Activated CD8-positive, alpha-beta T cell treated with anti-CD3 and anti-CD28 coated beads, Interleukin-2, amount 10 ng/mL, durations not matched to agents 7 days and 5 days (primary cell): ENCODE results near the gene TTYH3. TPM values are rescaled to one million over a fixed set of nuclear protein-coding genes. Genes with fewer than 3 reads are reported as not detected.
"Not testable (repeated sequence)": the region's sequence is repeated elsewhere in the genome, so short reads cannot be mapped to it uniquely, and the experiment has no call there.

ENCODE experiments used
- ATAC-seq: fragments of 150-1000 bp; cut with Tn5 transposase; one replicate; pipeline ENCODE4 v1.10.0; 2021; ENCODE audit warnings: moderate library complexity
- CTCF ChIA-PET: fragments of 350-600 bp; sonication (Branson Sonifier 250); formaldehyde crosslinking; loops from one replicate; lab custom pipeline; 2021; ENCODE audit warnings: antibody characterized with exemption; lab: Charles Lee
- POLR2A ChIA-PET: fragments of 350-600 bp; sonication (Branson Sonifier 250); formaldehyde crosslinking; loops from one replicate; lab custom pipeline; 2021; ENCODE audit warnings: antibody characterized with exemption; lab: Charles Lee
- DNase-seq: peaks from one replicate; pipeline ENCODE4 v3.0.0-alpha.2; 2020
- H3K27ac Mint-ChIP-seq: one replicate; pipeline ENCODE4 v1.8.0; 2021; ENCODE audit warnings: mild to moderate bottlenecking, mixed read lengths
- H3K27me3 Mint-ChIP-seq: one replicate; pipeline ENCODE4 v1.8.0; 2021; ENCODE audit warnings: low read depth, mixed read lengths
- H3K36me3 Mint-ChIP-seq: one replicate; pipeline ENCODE4 v1.8.0; 2021; ENCODE audit warnings: low read depth, mixed read lengths
- H3K4me1 Mint-ChIP-seq: one replicate; pipeline ENCODE4 v1.8.0; 2021; ENCODE audit warnings: low read depth, mixed read lengths
- H3K4me3 Mint-ChIP-seq: one replicate; pipeline ENCODE4 v1.8.0; 2021; ENCODE audit warnings: mild to moderate bottlenecking, mixed read lengths
- H3K9me3 Mint-ChIP-seq: one replicate; pipeline ENCODE4 v1.8.0; 2022; ENCODE audit warnings: mixed read lengths; ENCODE audit not compliant: insufficient read depth
- total RNA-seq, 2 experiments: library from RNA; stranded (reverse); gene quantifications; one replicate each; pipeline ENCODE4 v1.2.3, GENCODE V29; 2021

Gene TTYH3
- total RNA-seq, 2 experiments from 2014 or later: 37.0 to 37.7 TPM

DNA sequence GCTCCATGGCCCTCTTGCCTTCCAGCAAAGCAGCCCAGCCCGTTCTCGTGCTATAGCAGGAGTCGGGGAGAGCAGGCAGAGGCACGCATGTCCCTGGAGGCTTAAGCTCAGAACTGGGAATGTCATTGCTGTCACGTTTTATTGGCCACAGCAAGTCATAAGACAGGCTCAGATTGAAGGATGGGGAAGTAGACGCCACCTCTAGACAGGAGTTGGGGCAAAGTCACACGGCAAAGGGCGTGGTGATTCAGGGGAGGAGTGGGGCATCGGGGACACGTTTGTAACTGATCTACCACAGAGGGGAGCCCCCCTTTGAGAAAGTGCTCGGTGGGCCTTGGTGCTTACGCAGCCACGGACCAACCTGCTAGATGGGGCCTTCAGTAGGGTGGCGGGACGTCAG is 46.7 kb downstream of the TTYH3 start:
- H3K4me1 Mint-ChIP-seq, H3K4me3 Mint-ChIP-seq, CTCF ChIA-PET, H3K27ac Mint-ChIP-seq, H3K36me3 Mint-ChIP-seq, DNase-seq, POLR2A ChIA-PET, ATAC-seq, H3K9me3 Mint-ChIP-seq: not testable (repeated sequence)
- H3K27me3 Mint-ChIP-seq: peaks cover 19% of the 10 kb centered on the region

DNA sequence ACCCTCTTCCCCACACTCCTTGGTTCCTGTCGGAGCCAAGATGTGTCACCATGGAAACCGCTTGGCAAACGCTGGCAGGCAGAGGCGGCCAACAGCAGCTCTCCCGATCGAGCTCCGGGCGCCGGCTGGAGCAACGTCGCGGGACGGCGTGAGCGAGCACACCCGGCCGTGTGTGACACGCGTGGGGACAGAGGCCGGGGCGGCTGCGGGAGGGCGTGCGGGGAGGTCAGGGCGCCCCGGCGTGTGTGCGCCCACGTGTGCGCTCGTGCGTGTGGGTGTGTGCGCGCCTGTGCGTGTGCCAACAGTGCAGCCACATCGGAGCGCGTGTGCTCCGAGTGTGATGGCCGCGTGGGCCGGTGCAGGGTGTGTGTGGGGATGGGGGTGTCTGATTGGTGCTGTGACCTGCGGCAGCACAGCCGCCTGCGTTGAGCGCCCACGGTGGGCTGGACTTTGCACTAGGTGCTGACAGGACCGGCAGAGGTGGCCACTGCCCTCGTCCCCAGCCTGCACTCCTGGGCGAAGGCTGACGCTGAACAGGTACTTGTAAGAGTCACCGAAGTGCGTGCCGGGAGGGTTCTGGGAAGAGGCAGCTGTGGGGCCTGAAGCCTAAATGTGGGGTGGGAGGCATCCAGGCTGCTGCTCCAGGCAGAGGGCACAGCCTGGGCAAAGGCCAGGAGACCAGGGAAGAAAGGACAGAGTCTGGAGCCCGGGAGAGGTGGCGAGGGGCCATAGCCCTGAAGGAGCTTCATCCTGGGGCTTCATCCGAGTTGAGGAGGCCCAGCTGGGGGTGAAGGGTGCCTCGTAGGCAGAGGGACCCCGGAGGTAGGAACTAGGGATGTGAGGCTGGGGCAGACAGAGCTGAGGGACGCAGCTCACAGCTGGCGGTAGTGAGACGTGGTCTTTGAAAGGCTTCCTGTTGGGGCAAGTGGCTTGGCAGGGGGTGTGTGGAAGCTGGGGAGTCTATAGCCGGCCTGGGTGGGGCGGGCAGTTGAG is 47.6 kb downstream of the TTYH3 start:
- CTCF ChIA-PET: interaction anchor here (1.4 to 3.5 kb wide), 3 partner anchors 8 to 227 kb away, joined by 3 to 31 read pairs (median 8); no protein-coding TSS in a partner anchor
- ATAC-seq: peak; percentile 31

DNA sequence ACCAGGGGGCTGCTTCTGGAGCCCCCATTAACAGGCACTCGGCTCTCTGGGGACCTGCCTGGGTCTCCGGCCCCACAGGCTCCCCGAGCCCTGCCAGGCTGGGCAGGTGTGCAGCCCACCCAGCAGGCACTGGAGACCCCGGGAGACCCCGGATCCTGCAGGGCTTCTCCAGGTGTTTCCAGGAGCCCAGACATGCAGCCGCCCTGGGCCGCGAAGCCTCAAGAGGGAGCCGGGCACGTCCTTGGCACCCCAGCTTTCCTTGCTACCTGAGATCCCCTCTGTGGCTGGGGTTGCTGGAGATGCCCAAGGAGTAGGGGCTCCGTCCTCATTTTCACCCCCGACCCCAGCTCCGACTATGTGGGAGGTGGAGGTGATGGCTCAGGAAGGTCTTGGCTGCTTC is 48.5 kb downstream of the TTYH3 start:
- no peak overlapping the region for H3K4me3 Mint-ChIP-seq
- POLR2A ChIA-PET: no interaction called here
- ATAC-seq: no peak

More for the DNA sequence above, 47.6 kb downstream of the TTYH3 start:
- DNase-seq, H3K9me3 Mint-ChIP-seq, H3K4me1 Mint-ChIP-seq, H3K36me3 Mint-ChIP-seq, H3K27ac Mint-ChIP-seq, H3K4me3 Mint-ChIP-seq, POLR2A ChIA-PET: not testable (repeated sequence)
- H3K27me3 Mint-ChIP-seq: peaks cover 12% of the 10 kb centered on the region

DNA sequence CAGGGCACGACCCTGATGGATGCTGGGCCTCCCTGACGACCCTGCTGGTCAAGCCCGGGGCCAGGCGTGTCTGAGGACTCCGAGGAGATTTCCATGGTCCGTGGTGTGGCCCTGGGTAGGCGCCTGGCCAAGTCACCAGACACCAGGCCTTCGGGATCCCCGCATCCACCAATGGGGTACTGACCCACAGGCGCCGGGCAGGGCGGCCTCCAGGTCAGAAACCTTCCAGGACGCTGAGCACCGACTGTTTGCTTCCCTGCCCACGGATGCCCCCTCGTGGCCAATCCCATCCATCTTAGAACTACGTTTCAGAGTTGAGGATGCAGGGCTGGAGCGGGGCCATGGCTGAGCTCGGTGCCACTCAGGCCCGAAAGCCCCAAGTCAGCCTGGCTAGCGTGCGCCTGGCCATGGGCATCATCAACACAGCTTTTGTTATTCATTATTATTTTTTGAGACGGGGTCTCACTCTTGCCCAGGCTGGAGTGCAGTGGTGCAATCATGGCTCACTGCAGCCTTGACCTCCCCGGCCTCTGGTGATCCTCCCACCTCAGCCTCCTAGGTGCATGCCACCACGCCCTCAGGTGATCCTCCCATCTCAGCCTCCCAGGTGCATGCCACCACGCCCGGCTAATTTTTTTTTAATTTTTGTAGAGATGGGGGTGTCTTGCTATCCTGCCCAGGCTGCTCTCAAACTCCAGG is 49.2 kb downstream of the TTYH3 start:
- Mint-ChIP-seq H3K9me3 (no peaks in the 10 kb centered on the region), H3K27me3 (peaks cover 12% of the 10 kb centered on the region), H3K4me3 (no peak overlapping the region), H3K27ac (no peak overlapping the region), H3K36me3 (no peaks in the 10 kb centered on the region), H3K4me1 (peaks cover 2% of the 10 kb centered on the region)
- DNase-seq: peak; percentile 68
- CTCF ChIA-PET: interaction anchor here (0.6 to 3.5 kb wide), 5 partner anchors 9 to 153 kb away, joined by 3 to 31 read pairs (median 7); no protein-coding TSS in a partner anchor
- ATAC-seq: peak; percentile 41
- POLR2A ChIA-PET: no interaction called here

More for the DNA sequence above, 48.5 kb downstream of the TTYH3 start:
- no peaks in the 10 kb centered on the region for H3K36me3 Mint-ChIP-seq
- no peak overlapping the region for H3K27ac Mint-ChIP-seq
- CTCF ChIA-PET: interaction anchor here (1.4 to 3.5 kb wide), 4 partner anchors 9 to 228 kb away, joined by 3 to 31 read pairs (median 6); no protein-coding TSS in a partner anchor
- peaks cover 2% of the 10 kb centered on the region for H3K4me1 Mint-ChIP-seq
- peaks cover 11% of the 10 kb centered on the region for H3K27me3 Mint-ChIP-seq
- H3K9me3 Mint-ChIP-seq: no peaks in the 10 kb centered on the region
- DNase-seq: no peak

DNA sequence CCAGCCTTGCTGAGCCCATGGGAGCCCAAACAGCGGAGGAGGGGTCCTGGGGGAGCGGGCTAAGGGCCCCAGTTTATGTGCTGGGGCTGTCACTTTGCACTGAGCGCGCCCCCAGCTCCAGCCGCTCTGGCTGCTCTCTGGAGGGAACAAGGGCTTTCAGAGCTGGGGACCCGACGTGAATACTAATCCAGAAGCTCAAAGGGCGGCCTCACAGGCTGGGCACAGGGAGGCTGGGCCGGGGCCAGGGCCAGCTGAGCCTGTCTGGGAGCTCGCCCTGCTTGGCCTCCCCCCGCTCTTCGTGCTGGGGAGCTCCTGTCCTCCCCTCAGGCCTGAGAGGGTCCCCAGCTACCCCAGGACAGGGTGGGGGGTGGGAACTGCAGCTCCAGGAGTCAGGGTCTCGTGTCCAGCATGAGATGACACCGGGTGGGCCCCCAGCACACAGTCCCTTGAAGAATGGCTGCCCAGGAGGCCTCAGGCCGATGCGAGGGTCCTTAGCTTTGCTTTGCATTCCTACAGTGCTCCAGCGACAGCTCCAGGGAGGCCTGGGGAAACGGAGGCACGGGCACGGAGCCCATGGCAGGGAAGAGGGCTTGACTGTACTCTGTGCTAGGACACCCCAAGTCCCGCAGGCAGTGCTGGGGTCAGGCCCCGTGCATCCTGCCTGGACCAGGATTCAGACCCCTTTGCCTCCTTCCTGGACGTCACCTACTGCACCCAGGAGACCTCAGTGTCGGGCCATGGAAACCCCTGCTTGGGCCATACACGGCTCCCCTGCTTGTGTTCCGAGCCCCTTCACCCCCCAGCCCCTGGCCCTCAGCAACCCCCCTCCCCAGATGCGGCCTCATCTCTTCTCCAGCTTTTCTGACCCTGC is 50.4 kb downstream of the TTYH3 start:
- no peak overlapping the region for H3K27ac Mint-ChIP-seq
- peaks cover 17% of the 10 kb centered on the region for H3K27me3 Mint-ChIP-seq
- H3K4me3 Mint-ChIP-seq: no peak overlapping the region
- CTCF ChIA-PET: interaction anchor here (0.9 to 3.5 kb wide), 3 partner anchors 8 to 28 kb away, joined by 5 to 31 read pairs (median 7); no protein-coding TSS in a partner anchor
- DNase-seq (no peak), ATAC-seq (no peak)
- POLR2A ChIA-PET: interaction anchor here (0.5 to 1.0 kb wide), 3 partner anchors 11 to 427 kb away, joined by 3 to 5 read pairs (median 3); no protein-coding TSS in a partner anchor
- H3K36me3 Mint-ChIP-seq: no peaks in the 10 kb centered on the region
- peaks cover 2% of the 10 kb centered on the region for H3K4me1 Mint-ChIP-seq
- no peaks in the 10 kb centered on the region for H3K9me3 Mint-ChIP-seq

DNA sequence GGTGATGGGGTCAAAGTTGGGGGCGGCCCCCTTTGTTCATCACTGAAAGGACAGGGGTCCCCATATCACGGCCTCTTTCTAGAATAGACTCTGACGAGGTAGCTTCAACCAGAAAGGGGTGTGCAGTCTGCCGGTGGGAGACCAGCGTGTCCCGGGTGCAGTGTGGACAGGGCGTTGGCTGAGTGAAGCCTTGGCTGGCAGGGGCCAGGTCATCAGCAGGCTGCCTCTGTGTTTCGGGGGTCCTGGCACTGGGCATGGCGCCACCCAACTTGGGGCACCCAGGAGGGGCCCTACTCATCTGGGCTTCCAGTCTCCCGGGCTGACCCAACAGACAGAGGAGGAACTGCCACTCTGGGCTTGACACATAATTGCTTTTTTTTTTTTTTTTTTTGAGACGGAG is 52.7 kb downstream of the TTYH3 start:
- no peaks in the 10 kb centered on the region for H3K9me3 Mint-ChIP-seq
- ChIA-PET POLR2A (no interaction called here), CTCF (interaction anchor here (1.0 kb wide), 1 partner anchor 216 kb away, joined by 3 read pairs; no protein-coding TSS in a partner anchor)
- ATAC-seq (no peak), DNase-seq (no peak)
- H3K4me1 Mint-ChIP-seq: peaks cover 12% of the 10 kb centered on the region
- H3K36me3 Mint-ChIP-seq: no peaks in the 10 kb centered on the region
- H3K27ac Mint-ChIP-seq: no peak overlapping the region
- H3K4me3 Mint-ChIP-seq: no peak overlapping the region
- H3K27me3 Mint-ChIP-seq: peaks cover 29% of the 10 kb centered on the region

DNA sequence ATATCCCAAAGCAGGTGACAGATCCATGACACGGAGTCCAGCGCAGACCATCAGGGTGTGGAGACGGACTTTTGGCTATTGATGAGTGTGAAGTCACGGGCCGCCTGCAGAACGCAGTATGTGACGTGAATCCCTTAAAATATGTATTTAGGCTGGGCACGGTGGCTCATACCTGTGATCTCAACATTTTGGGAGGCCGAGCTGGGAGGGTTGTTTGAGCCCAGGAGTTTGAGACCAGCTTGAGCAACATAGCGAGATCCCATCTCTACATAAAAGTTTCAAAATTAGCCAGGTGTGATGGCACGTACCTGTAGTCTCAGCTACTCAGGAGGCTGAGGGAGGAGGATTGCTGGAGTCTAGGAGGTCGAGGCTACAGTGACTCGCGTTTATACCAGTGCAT is 54.3 kb downstream of the TTYH3 start:
- ATAC-seq (no peak), DNase-seq (no peak)
- H3K9me3 Mint-ChIP-seq: no peaks in the 10 kb centered on the region
- peaks cover 22% of the 10 kb centered on the region for H3K4me1 Mint-ChIP-seq
- H3K4me3 Mint-ChIP-seq: no peak overlapping the region
- ChIA-PET CTCF (interaction anchor here (1.6 kb wide), 1 partner anchor 24 kb away, joined by 8 read pairs; no protein-coding TSS in a partner anchor), POLR2A (no interaction called here)
- no peak overlapping the region for H3K27ac Mint-ChIP-seq
- H3K27me3 Mint-ChIP-seq: peaks cover 42% of the 10 kb centered on the region
- H3K36me3 Mint-ChIP-seq: no peaks in the 10 kb centered on the region

DNA sequence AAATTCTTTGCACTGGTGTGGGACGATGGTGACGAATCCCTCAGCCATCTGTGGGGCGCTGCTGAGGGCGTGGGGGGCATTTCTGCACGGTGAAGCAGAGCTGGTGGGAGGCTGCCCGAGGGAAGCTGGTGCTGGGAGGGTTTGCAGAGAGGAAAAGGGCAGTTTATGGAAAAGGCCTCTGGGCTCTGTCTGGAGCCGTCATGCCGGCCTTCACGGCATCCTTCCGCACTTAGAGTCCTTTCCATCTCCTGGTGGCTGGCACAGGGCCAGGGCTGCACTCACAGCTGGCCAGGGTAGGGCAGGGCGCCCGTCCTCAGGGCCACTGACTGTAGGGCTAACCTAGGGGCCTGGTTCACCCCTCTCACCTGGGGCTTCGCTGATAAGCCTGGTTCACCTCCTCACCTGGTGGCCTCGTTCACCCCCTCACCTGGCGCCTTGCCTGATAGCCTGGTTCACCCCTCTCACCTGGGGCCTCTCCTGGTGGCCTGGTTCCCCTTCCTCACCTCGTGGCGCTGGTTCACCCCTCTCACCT is 55.6 kb downstream of the TTYH3 start:
- POLR2A ChIA-PET: no interaction called here
- Mint-ChIP-seq H3K4me1 (peaks cover 22% of the 10 kb centered on the region), H3K4me3 (no peak overlapping the region), H3K9me3 (no peaks in the 10 kb centered on the region), H3K36me3 (no peaks in the 10 kb centered on the region), H3K27me3 (peaks cover 45% of the 10 kb centered on the region), H3K27ac (no peak overlapping the region)
- CTCF ChIA-PET: interaction anchor here (0.8 to 1.6 kb wide), 2 partner anchors 23 to 130 kb away, joined by 4 to 8 read pairs; no protein-coding TSS in a partner anchor
- no peak for DNase-seq
- no peak for ATAC-seq

DNA sequence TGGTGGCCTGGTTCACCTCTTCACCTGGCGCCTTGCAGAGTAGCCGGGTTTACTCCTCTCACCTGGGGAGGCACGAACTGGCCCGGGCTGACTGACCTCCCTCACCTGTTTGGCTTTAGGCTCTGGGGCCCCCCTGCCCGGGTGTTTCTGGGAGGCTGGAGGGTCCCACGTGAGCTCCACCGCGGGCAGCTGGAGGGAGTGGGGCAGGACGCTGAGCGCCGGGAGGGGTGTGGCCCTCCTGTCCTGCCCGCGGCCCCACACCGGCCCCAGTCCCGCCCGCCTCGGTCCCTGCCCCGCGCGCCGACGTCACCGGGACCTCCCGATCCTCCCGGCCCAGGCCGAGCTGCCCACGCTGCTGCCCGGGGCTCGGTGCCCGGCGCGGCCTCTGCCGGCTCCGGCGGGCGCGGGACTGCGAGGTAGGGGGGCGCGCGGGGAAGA is 56.1 kb downstream of the TTYH3 start, which contains the start of gene AMZ1:
TSS of gene AMZ1 (plus strand) at position 322 of the 438 bp plus-strand sequence. CDS start 12,250 bp downstream, outside the sequence.
- Mint-ChIP-seq H3K9me3 (no peaks in the 10 kb centered on the region), H3K27me3 (peaks cover 46% of the 10 kb centered on the region), H3K27ac (no peak within 1 kb of the TSS), H3K36me3 (no peaks in the 10 kb centered on the region), H3K4me3 (peak within 1 kb of the TSS; percentile 30), H3K4me1 (peaks cover 22% of the 10 kb centered on the region)
- CTCF ChIA-PET: interaction anchor here (0.8 to 1.6 kb wide), 2 partner anchors 22 to 131 kb away, joined by 4 to 8 read pairs; no protein-coding TSS in a partner anchor
- POLR2A ChIA-PET: no interaction called here
- ATAC-seq (peak; percentile 10), DNase-seq (no peak)
